Spleen (tissue), 11 donors: ENCODE results near the gene ABCA6. TPM values are rescaled to one million over a fixed set of nuclear protein-coding genes. Genes with fewer than 3 reads are reported as not detected.

Source experiments
- DNase-seq: peaks from one replicate; pipeline ENCODE4 v3.0.0-alpha.2; 2020
- H3K27ac ChIP-seq, 8 donors: fragments of 200-600 bp; sonication (generic) in 7 of 8; 1 replicate in 4 of 8; 2 replicates in 4 of 8; pipeline versions ENCODE4 v1.5.0 to v1.8.0; 2016 to 2021; ENCODE audit warnings: inconsistent platforms in 4 of 8, mild to moderate bottlenecking in 4 of 8, moderate library complexity in 1 of 8
- H3K27me3 ChIP-seq, 7 donors: fragments of 200-600 bp; sonication (generic) in 6 of 7; replicated peaks in 1 of 7; 1 replicate in 4 of 7; 2 replicates in 3 of 7; pipeline versions ENCODE4 v1.5.0 to v1.8.0; 2016 to 2021; ENCODE audit warnings: inconsistent platforms in 3 of 7, mild to moderate bottlenecking in 1 of 7
- H3K36me3 ChIP-seq, 6 donors: fragments of 200-600 bp; sonication (generic) in 5 of 6; 1 replicate in 4 of 6; 2 replicates in 2 of 6; pipeline versions ENCODE4 v1.5.0 to v1.8.0; 2016 to 2021; ENCODE audit warnings: inconsistent platforms in 2 of 6
- H3K4me1 ChIP-seq, 6 donors: fragments of 200-600 bp; sonication (generic) in 5 of 6; 1 replicate in 3 of 6; 2 replicates in 3 of 6; pipeline versions ENCODE4 v1.5.0 to v1.8.0; 2016 to 2021; ENCODE audit warnings: inconsistent platforms in 3 of 6
- H3K4me3 ChIP-seq, 8 donors: fragments of 200-600 bp; sonication (generic) in 7 of 8; 1 replicate in 4 of 8; 2 replicates in 4 of 8; pipeline versions ENCODE4 v1.5.0 to v1.8.0; 2016 to 2021; ENCODE audit warnings: inconsistent platforms in 4 of 8, mild to moderate bottlenecking in 4 of 8, moderate library complexity in 2 of 8
- H3K9me3 ChIP-seq, 8 donors: fragments of 200-600 bp; sonication (generic) in 7 of 8; 1 replicate in 4 of 8; 2 replicates in 4 of 8; pipeline versions ENCODE4 v1.5.0 to v1.8.0; 2016 to 2021; ENCODE audit warnings: inconsistent platforms in 4 of 8
- POLR2A ChIP-seq, 3 donors: fragments of 450-650 bp; IDR thresholded peaks; one replicate each; pipeline ENCODE4 v1.5.1; 2017; ENCODE audit warnings: antibody characterized with exemption in 3 of 3, mild to moderate bottlenecking in 1 of 3
- POLR2AphosphoS5 ChIP-seq, 3 donors: sonication (generic); formaldehyde crosslinking; IDR thresholded peaks; one replicate each; pipeline ENCODE4 v1.5.1; 2017; ENCODE audit warnings: antibody characterized with exemption in 3 of 3
- WGBS, 5 donors: extraction: QIAGEN DNeasy Blood & Tissue Kit in 3 of 5; methylation state at CpG; one replicate each; pipeline versions ENCODE4 v1.1.5 to v1.1.7; 2013 to 2018; 5-methylcytosine and 5-hydroxymethylcytosine counted together
- intact Hi-C: fragments of 100-400 bp; cut with DNase I; formaldehyde crosslinking; loops from one replicate; pipeline ENCODE4 v1.15.0; 2023; ENCODE audit warnings: low total_unique reads
- polyA plus RNA-seq, 3 donors: library from polyadenylated mRNA; stranded (reverse); fragments of 200-250 nt; gene quantifications; one replicate each; pipeline ENCODE4 v1.2.1, GENCODE V29; 2013
- total RNA-seq, 7 donors: library from RNA; depleted of rRNA in 3 of 7; stranded (reverse); fragments of >200 nt in 3 of 7; fragmentation: NEBNext Ultra II Directional in 4 of 7; extraction: Animal tissue kit (Norgen Biotek cat#: 25700) in 4 of 7; gene quantifications; one replicate each; pipeline versions ENCODE4 v1.1.0 to v1.2.1, GENCODE V29; 2016 to 2021
- TF ChIP-seq, protein P1 (sequence below), 11 experiments: fragments of 200-600 bp in 7 of 11; fragments of 450-650 bp in 4 of 11; sonication (generic) in 4 of 11; IDR thresholded peaks in 8 of 11; conservative IDR thresholded peaks in 3 of 11; 1 replicate in 7 of 11; 2 replicates in 4 of 11; pipeline versions ENCODE4 v1.4.0 to v1.8.0; 2016 to 2021; ENCODE audit warnings: antibody characterized with exemption in 11 of 11, inconsistent platforms in 4 of 11, mild to moderate bottlenecking in 1 of 11
- donor health status: healthy with polysubstance abuse.
- donor health status: DM: no; HTN: no; CAD: no; lungs with moderate emphysema.
- donor health status: DM: no; HTN: no; CAD: no.
- donor health status: Bipolar disorder and iron deficiency.
- donor health status: healthy.
- donor health status: DM: no; HTN: no; CAD: no.
- donor health status: DM: yes; HTN: yes; CAD: no.

The ABCA6 gene
- total and polyA plus RNA-seq, 10 donors: 2.3 to 23.2 (median 9.6) TPM

- Histone ChIP-seq H3K27me3 (no peaks in the 10 kb centered on the region), H3K27ac (no peak overlapping the region), H3K4me3 (no peak overlapping the region), H3K4me1 (peaks cover 0 to 5% (median 0%) of the 10 kb centered on the region in 6 donors), H3K9me3 (peaks cover 0 to 19% (median 9%) of the 10 kb centered on the region in 8 donors), H3K36me3 (no peaks in the 10 kb centered on the region)
- DNase-seq: no peak
- no peak for TF ChIP-seq POLR2A (IDR thresholded peaks at IDR 0.05)
- TF ChIP-seq POLR2AphosphoS5 (IDR thresholded peaks at IDR 0.05): no peak
- TF ChIP-seq, protein P1, sequence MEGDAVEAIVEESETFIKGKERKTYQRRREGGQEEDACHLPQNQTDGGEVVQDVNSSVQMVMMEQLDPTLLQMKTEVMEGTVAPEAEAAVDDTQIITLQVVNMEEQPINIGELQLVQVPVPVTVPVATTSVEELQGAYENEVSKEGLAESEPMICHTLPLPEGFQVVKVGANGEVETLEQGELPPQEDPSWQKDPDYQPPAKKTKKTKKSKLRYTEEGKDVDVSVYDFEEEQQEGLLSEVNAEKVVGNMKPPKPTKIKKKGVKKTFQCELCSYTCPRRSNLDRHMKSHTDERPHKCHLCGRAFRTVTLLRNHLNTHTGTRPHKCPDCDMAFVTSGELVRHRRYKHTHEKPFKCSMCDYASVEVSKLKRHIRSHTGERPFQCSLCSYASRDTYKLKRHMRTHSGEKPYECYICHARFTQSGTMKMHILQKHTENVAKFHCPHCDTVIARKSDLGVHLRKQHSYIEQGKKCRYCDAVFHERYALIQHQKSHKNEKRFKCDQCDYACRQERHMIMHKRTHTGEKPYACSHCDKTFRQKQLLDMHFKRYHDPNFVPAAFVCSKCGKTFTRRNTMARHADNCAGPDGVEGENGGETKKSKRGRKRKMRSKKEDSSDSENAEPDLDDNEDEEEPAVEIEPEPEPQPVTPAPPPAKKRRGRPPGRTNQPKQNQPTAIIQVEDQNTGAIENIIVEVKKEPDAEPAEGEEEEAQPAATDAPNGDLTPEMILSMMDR (IDR thresholded peaks at IDR 0.05 in 8 of 11, conservative IDR thresholded peaks at IDR 0.05 in 3 of 11): no peak
- intact Hi-C loops: no loop called here
- WGBS, 5 donors: 88 to 98% (median 93%) methylated on average over 1 of the region's 1 CpG
Measured at GRCh38 chr17:69057280-69057679, 84.4 kb downstream of the ABCA6 start.

- TF ChIP-seq POLR2A (IDR thresholded peaks at IDR 0.05) (no peak), POLR2AphosphoS5 (IDR thresholded peaks at IDR 0.05) (no peak)
- TF ChIP-seq, protein P1 (IDR thresholded peaks at IDR 0.05 in 8 of 11, conservative IDR thresholded peaks at IDR 0.05 in 3 of 11): no peak
- Histone ChIP-seq H3K27me3 (no peaks in the 10 kb centered on the region), H3K4me3 (no peak overlapping the region), H3K4me1 (peaks cover 0 to 5% (median 0%) of the 10 kb centered on the region in 6 donors), H3K9me3 (peaks cover 0 to 19% (median 9%) of the 10 kb centered on the region in 8 donors), H3K27ac (no peak overlapping the region), H3K36me3 (no peaks in the 10 kb centered on the region)
- no peak for DNase-seq
- 81 to 94% (median 83%) methylated on average over 3 of the region's 3 CpGs for WGBS, 5 donors
- intact Hi-C loops: no loop called here
Measured at GRCh38 chr17:69056179-69056823, 85.4 kb downstream of the ABCA6 start.

DNA sequence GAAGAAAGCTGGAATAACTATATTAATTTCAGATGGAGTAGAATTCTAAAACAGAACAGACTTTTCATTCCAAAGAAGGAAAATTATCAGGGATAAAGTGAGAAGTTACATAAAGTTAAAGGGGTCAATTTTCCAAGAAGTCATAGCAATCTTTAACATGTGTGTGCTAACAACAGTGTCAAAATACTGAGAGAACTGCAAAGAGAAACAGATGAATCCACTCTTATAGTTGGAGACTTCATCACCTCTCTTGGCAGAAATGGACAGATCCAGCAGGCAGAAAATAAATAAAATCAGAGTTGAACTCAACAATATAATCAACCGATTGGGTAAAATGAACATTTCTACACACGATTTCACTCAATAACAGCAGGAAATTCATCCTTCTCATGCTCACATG is 86.4 kb downstream of the ABCA6 start:
- peaks cover 0 to 19% (median 9%) of the 10 kb centered on the region in 8 donors for H3K9me3 ChIP-seq
- no peak overlapping the region for H3K27ac ChIP-seq
- DNase-seq: no peak
- H3K4me1 ChIP-seq: peaks cover 0 to 6% (median 0%) of the 10 kb centered on the region in 6 donors
- intact Hi-C loops: no loop called here
- TF ChIP-seq, protein P1 (IDR thresholded peaks at IDR 0.05 in 8 of 11, conservative IDR thresholded peaks at IDR 0.05 in 3 of 11): no peak
- no peak overlapping the region for H3K4me3 ChIP-seq
- H3K36me3 ChIP-seq: no peaks in the 10 kb centered on the region
- H3K27me3 ChIP-seq: no peaks in the 10 kb centered on the region
- WGBS, 5 donors: 90 to 98% (median 92%) methylated on average over 2 of the region's 2 CpGs

DNA sequence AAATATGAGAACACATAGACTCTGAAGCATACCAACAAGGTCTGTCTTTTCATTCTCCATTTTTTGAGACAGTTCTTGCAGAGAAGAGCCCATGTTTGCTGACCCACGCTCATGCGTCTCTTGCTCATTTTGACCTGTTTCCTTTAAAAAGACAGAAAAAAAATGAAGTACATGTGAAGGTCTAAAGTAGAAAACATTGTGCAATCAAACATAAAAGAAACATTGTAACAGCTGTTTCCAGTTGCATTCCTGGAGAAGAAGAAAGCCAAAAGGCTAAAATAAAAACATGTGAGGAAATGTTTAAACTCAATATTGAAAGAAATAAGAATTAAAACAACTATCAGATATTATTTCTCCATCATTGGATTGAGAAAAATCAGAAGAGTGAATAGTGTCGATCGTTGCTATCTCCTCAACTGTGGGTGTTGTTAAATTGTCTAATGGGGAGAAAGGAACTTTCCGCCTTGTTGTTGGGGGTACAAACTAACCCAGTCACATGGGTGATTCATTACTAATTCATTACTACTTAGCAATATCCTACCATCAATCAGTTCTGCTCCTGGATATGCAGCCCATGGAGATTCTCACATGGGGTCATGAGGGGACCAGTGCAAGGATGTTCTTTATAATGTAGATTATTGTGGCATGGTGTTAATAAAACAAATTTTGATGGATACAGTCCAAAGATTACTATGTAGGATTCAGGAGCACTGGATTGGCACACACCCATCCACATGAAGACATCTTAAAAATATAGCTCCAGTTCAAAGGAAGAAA is 90.5 kb downstream of the ABCA6 start:
- DNase-seq: no peak
- H3K4me3 ChIP-seq: no peak overlapping the region
- 73 to 85% (median 80%) methylated on average over 5 of the region's 5 CpGs for WGBS, 5 donors
- no peaks in the 10 kb centered on the region for H3K27me3 ChIP-seq
- TF ChIP-seq, protein P1 (IDR thresholded peaks at IDR 0.05 in 8 of 11, conservative IDR thresholded peaks at IDR 0.05 in 3 of 11): no peak
- TF ChIP-seq POLR2A (IDR thresholded peaks at IDR 0.05) (no peak), POLR2AphosphoS5 (IDR thresholded peaks at IDR 0.05) (no peak)
- intact Hi-C loops: no loop called here
- H3K36me3 ChIP-seq: no peaks in the 10 kb centered on the region
- H3K27ac ChIP-seq: no peak overlapping the region
- peaks cover 0 to 25% (median 7%) of the 10 kb centered on the region in 6 donors for H3K4me1 ChIP-seq
- peaks cover 0 to 11% (median 9%) of the 10 kb centered on the region in 8 donors for H3K9me3 ChIP-seq
